Measurements from ENCODE around the gene MLF2.

DNA sequence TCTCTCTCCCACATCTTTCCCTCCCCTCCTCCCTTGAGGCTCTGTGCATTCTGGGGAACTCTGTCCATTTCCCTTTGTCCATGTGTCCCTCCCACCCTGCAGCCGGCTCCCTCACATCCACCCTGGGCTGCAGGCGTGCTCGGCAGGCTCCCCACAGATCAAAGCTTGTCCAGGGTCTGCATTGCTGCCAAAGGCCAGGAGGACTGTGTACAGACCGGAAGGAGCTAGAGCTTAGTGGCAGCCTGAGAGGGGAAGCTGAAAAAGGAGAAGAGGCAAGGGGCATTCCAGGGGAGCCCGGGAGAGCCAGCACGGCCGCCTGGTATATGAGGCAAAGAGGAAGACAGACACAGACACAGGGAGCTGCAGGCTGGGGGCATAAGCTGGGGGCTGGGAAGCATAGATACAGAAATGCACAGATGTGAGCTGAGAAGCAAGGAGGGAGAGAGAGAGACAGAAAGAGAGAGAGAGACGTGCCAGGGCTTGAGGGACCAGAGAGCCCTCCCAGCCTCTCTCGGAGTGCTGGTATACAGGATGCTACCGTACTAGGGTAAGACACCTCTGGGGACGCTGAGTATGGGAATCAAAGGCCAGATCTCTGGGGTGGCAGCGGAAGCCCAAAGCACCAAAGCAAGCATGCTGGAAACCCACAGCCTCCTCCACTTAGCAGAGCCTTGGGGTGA is 39.7 kb upstream of the MLF2 start:
- TF ChIP-seq POLR2A (IDR thresholded peaks at IDR 0.05; ENCODE audit: low read length): no peak
- TF ChIP-seq GATA1 (IDR thresholded peaks at IDR 0.05; ENCODE audit: low read depth, low read length): no peak

Measured in erythroblast (primary cell).